Kidney (tissue), 14 donors: ENCODE measurements around the gene PDZRN4. TPM values are rescaled to one million over a fixed set of nuclear protein-coding genes. Genes with fewer than 3 reads are reported as not detected.
"Not testable (repeated sequence)": the region's sequence is repeated elsewhere in the genome, so short reads cannot be mapped to it uniquely, and the experiment has no call there.

ENCODE experiments used
- DNase-seq, 5 donors: peaks; one replicate each; pipeline ENCODE4 v3.0.0-alpha.2; 2013 to 2020
- FAIRE-seq: peaks from 2 replicates; lab custom pipeline; 2012; peaks lifted over from hg19 to GRCh38; lab: Jason Lieb, UNC
- H3K27ac ChIP-seq, 2 donors: one replicate each; pipeline ENCODE4 v1.7.0; 2013; ENCODE audit warnings: low read depth in 2 of 2, low read length in 2 of 2, inconsistent platforms in 1 of 2
- H3K27me3 ChIP-seq: one replicate; pipeline ENCODE4 v1.7.1; 2013; ENCODE audit warnings: low read length, inconsistent platforms; ENCODE audit not compliant: control insufficient read depth, insufficient read depth
- H3K36me3 ChIP-seq, 3 donors: one replicate each; pipeline versions ENCODE4 v1.7.0 to v1.7.1; 2013; ENCODE audit warnings: low read length in 3 of 3, control low read depth in 1 of 3, inconsistent platforms in 1 of 3; ENCODE audit not compliant: insufficient read depth in 3 of 3, control insufficient read depth in 2 of 3
- H3K4me1 ChIP-seq, 3 donors: one replicate each; pipeline versions ENCODE4 v1.7.0 to v1.7.1; 2013; ENCODE audit warnings: low read length in 3 of 3, inconsistent platforms in 1 of 3, low read depth in 1 of 3; ENCODE audit not compliant: control insufficient read depth in 2 of 3, insufficient read depth in 2 of 3
- H3K4me3 ChIP-seq, 3 donors: one replicate each; pipeline versions ENCODE4 v1.7.0 to v1.8.1; 2013; ENCODE audit warnings: low read length in 3 of 3, control low read depth in 1 of 3, inconsistent platforms in 1 of 3
- H3K9ac ChIP-seq, 3 donors: one replicate each; pipeline versions ENCODE4 v1.7.0 to v1.7.1; 2013; ENCODE audit warnings: low read length in 3 of 3, control low read depth in 1 of 3, inconsistent platforms in 1 of 3
- H3K9me3 ChIP-seq, 3 donors: one replicate each; pipeline versions ENCODE4 v1.7.0 to v1.7.1; 2013; ENCODE audit warnings: low read length in 3 of 3, control low read depth in 1 of 3, inconsistent platforms in 1 of 3; ENCODE audit not compliant: control insufficient read depth in 2 of 3, insufficient read depth in 1 of 3
- CTCF ChIP-seq: IDR thresholded peaks from 3 replicates; pipeline ENCODE4 v1.5.1; 2012; ENCODE audit warnings: mild to moderate bottlenecking, moderate library complexity, borderline replicate concordance; ENCODE audit not compliant: insufficient read depth; ENCODE audit errors: extremely low read depth
- intact Hi-C: fragments of 100-400 bp; cut with DNase I; formaldehyde crosslinking; loops from one replicate; pipeline ENCODE4 v1.11.1; 2022
- polyA plus RNA-seq: library from polyadenylated mRNA; stranded (reverse); fragments of 350-450 nt; fragmentation: Illumina TruSeq; extraction: RNeasy Lipid Tissue Mini Kit (QIAGEN cat#74804); gene quantifications from one replicate; pipeline ENCODE4 v1.2.3, GENCODE V29; 2014; ENCODE audit warnings: low read depth, low replicate concordance; ENCODE audit not compliant: insufficient read depth
- total RNA-seq: library from RNA; stranded (reverse); fragmentation: NEBNext Ultra II Directional; extraction: Animal tissue kit (Norgen Biotek cat#: 25700); gene quantifications from one replicate; pipeline ENCODE4 v1.2.1, GENCODE V29; 2021
- donor health status: control.
- donor health status: control.
- donor health status: control.
- donor health status: control.
- donor health status: control.
- donor health status: DM: yes; HTN: yes; CAD: no.
- donor health status: Normal renal cell carcinoma (clear cell type).

The PDZRN4 gene
- total and polyA plus RNA-seq, 2 donors from 2014 or later: 0.56 to 2.1 TPM

GRCh38 chr12:41277946-41278267, 89.8 kb downstream of the PDZRN4 start:
- H3K27ac ChIP-seq: no peak overlapping the region
- H3K27me3 ChIP-seq: no peaks in the 10 kb centered on the region
- no peak overlapping the region for H3K4me3 ChIP-seq
- no peak overlapping the region for H3K9ac ChIP-seq
- peaks cover 0 to 2% (median 0%) of the 10 kb centered on the region in 3 donors for H3K4me1 ChIP-seq
- H3K9me3 ChIP-seq: no peaks in the 10 kb centered on the region
- intact Hi-C loops: loop anchor here (10.0 kb wide), 1 partner anchor 747 kb away; no protein-coding TSS in a partner anchor
- H3K36me3 ChIP-seq: no peaks in the 10 kb centered on the region
- DNase-seq (no peak), FAIRE-seq (no peak)
- TF ChIP-seq CTCF: no peak

- H3K9ac ChIP-seq, H3K27ac ChIP-seq, FAIRE-seq, intact Hi-C loops, H3K27me3 ChIP-seq, H3K4me1 ChIP-seq, H3K4me3 ChIP-seq, H3K36me3 ChIP-seq, H3K9me3 ChIP-seq: not testable (repeated sequence)
- peak in 1 of 5 donors; percentile 60 for DNase-seq
Observed at GRCh38 chr12:41280341-41281095, 92.4 kb downstream of the PDZRN4 start.

GRCh38 chr12:41285470-41285869, 97.3 kb downstream of the PDZRN4 start:
- H3K4me3 ChIP-seq, intact Hi-C loops, DNase-seq, H3K4me1 ChIP-seq, H3K27me3 ChIP-seq, H3K27ac ChIP-seq, H3K9ac ChIP-seq, FAIRE-seq, H3K9me3 ChIP-seq, H3K36me3 ChIP-seq: not testable (repeated sequence)

GRCh38 chr12:41286426-41286825, 98.3 kb downstream of the PDZRN4 start:
- DNase-seq (no peak), FAIRE-seq (no peak)
- Histone ChIP-seq H3K9ac (no peak overlapping the region), H3K4me1 (peaks cover 0 to 2% (median 0%) of the 10 kb centered on the region in 3 donors), H3K9me3 (no peaks in the 10 kb centered on the region), H3K36me3 (no peaks in the 10 kb centered on the region), H3K4me3 (no peak overlapping the region), H3K27me3 (no peaks in the 10 kb centered on the region), H3K27ac (no peak overlapping the region)
- intact Hi-C loops: no loop called here
- TF ChIP-seq CTCF: no peak
